ENCODE data around the gene NUCB2. TPM values are rescaled to one million over a fixed set of nuclear protein-coding genes. Genes with fewer than 3 reads are reported as not detected.

NUCB2 gene
- total RNA-seq, 2 donors from 2014 or later = 60.9 to 111 TPM

- H3K27ac ChIP-seq = no peak overlapping the region
- no peak overlapping the region for H3K4me3 ChIP-seq
- H3K9ac ChIP-seq (ENCODE audit: low read depth in 2 of 2, low read length in 2 of 2) = no peak overlapping the region
- H3K27me3 ChIP-seq = no peaks in the 10 kb centered on the region
- intact Hi-C loops (cut with DNase I) = no loop called here
- no peaks in the 10 kb centered on the region for H3K4me1 ChIP-seq
- no peak for DNase-seq
- no peak for TF ChIP-seq CTCF (IDR thresholded peaks at IDR 0.05)
- H3K9me3 ChIP-seq = no peaks in the 10 kb centered on the region
- no peaks in the 10 kb centered on the region for H3K36me3 ChIP-seq
These were observed 67.4 kb downstream of the NUCB2 start for GRCh38 chr11:17343907-17344306.

DNA sequence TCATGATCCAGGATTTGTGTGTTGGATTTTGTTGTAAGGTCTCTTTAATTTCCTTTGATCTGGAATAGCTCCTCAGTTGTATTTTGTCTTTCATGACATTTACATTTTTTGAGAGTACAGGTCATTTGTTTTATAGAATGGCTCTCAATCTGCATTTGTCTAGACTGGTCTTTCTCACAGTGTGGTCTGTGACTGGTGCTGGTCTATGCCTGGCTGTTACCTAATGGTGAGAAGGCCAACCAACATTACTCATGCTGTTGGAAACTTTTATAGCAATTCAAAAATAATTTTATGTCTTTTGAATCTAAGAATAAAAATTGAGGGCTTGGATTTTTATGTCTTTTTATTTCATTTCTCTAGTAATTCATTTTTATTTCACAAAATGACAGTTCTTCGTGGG, 71.1 kb downstream of the NUCB2 start:
- intact Hi-C loops (cut with DNase I) = no loop called here
- H3K27me3 ChIP-seq = no peaks in the 10 kb centered on the region
- no peak for TF ChIP-seq CTCF (IDR thresholded peaks at IDR 0.05)
- no peaks in the 10 kb centered on the region for H3K36me3 ChIP-seq
- no peak overlapping the region for H3K27ac ChIP-seq
- no peaks in the 10 kb centered on the region for H3K9me3 ChIP-seq
- H3K9ac ChIP-seq (ENCODE audit: low read depth in 2 of 2, low read length in 2 of 2) = no peak overlapping the region
- H3K4me3 ChIP-seq = no peak overlapping the region
- H3K4me1 ChIP-seq = no peaks in the 10 kb centered on the region
- no peak for DNase-seq

DNA sequence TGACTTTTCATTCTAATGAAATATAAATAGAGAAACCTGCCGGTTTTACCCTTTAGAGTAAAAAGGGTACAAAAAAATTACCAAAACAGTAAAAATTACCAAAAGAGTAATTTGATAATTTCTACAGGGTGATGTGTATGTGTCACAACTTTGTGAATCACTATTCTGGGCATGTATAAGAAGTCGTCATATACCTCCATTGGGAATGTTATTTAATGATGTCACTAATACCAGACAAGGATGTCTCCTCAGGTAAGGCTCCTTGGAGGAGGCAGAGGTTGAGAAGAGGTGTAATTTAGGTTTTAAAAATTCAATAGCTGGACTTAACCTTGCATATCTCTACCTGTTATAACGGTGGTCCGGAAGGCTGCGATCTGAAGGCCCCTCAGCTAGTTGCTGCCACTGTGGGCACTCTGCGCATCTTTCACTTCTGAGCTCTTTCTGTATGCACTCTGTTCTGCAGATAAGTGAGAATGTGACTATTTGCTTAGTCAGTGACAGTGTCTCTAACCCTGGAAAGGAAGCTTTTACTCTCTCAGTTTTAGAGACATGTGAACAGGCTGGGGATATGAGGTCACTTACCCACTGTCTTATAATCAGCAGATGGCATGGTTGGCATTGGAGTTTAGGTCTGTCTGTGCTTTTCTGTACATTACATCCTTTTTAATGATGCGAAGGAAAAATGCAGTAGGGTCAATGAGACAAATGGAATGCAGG, 74.1 kb downstream of the NUCB2 start:
- Histone ChIP-seq H3K9ac (ENCODE audit: low read depth in 2 of 2, low read length in 2 of 2) (no peak overlapping the region), H3K27me3 (no peaks in the 10 kb centered on the region), H3K9me3 (no peaks in the 10 kb centered on the region), H3K4me1 (no peaks in the 10 kb centered on the region), H3K36me3 (no peaks in the 10 kb centered on the region), H3K4me3 (no peak overlapping the region), H3K27ac (no peak overlapping the region)
- TF ChIP-seq CTCF (IDR thresholded peaks at IDR 0.05) = no peak
- DNase-seq = no peak
- intact Hi-C loops (cut with DNase I) = loop anchor here (5.0 kb wide), 1 partner anchor 73 kb away; the partner anchor contains the start of gene NUCB2

GRCh38 chr11:17351172-17351509, 74.6 kb downstream of the NUCB2 start:
- peak overlapping the region; percentile 44 to 52 for H3K9ac ChIP-seq (ENCODE audit: low read depth in 2 of 2, low read length in 2 of 2)
- no peaks in the 10 kb centered on the region for H3K27me3 ChIP-seq
- no peak overlapping the region for H3K27ac ChIP-seq
- TF ChIP-seq CTCF (IDR thresholded peaks at IDR 0.05) = no peak
- peak overlapping the region; percentile 54 for H3K4me3 ChIP-seq
- no peaks in the 10 kb centered on the region for H3K4me1 ChIP-seq
- intact Hi-C loops (cut with DNase I) = loop anchor here (5.0 kb wide), 1 partner anchor 74 kb away; the partner anchor contains the start of gene NUCB2
- H3K9me3 ChIP-seq = no peaks in the 10 kb centered on the region
- no peak for DNase-seq
- no peaks in the 10 kb centered on the region for H3K36me3 ChIP-seq

DNA sequence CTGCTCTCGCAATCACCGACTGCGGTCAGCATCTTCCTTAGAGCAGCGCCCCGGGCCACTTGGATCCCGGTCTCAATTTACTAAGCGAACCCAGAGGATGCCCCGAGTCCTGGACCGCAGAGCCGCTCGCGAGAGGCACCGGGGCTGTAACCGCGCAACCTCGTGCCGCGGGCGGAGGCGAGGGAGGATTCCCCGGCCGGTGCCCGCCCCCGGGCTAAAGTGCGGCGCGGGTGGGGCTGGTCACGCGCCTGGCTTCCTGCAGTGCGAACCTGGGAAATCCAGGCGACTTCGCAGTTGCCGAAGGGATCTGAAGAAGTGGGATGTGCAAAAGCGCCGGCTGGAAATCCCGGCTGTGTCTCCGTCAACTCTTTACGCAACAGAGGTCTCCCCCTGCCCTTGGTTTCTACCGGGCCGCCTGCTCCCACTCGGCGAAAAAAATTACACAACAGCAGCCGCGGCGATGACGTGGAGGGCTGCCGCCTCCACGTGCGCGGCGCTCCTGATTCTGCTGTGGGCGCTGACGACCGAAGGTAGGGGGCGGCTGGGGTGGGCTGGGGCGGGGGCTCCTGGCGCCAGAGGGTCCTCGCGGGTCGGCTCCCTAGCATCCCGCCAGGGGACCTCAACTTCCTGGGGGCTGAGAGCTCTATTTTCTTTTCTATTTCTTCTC, 75.1 kb downstream of the NUCB2 start, which contains the start of gene NCR3LG1:
Gene NCR3LG1, plus strand, starts transcription at position 291 of the 667 bp plus-strand sequence. Its CDS starts 170 bp downstream, at position 461.
- no peaks in the 10 kb centered on the region for H3K36me3 ChIP-seq
- TF ChIP-seq CTCF (IDR thresholded peaks at IDR 0.05) = no peak
- peak within 1 kb of the TSS; percentile 54 for H3K4me3 ChIP-seq
- no peaks in the 10 kb centered on the region for H3K27me3 ChIP-seq
- H3K9me3 ChIP-seq = no peaks in the 10 kb centered on the region
- H3K27ac ChIP-seq = peak within 1 kb of the TSS; percentile 78
- peak; percentile 85 for DNase-seq
- peak within 1 kb of the TSS; percentile 44 to 89 for H3K9ac ChIP-seq (ENCODE audit: low read depth in 2 of 2, low read length in 2 of 2)
- no peaks in the 10 kb centered on the region for H3K4me1 ChIP-seq
- intact Hi-C loops (cut with DNase I) = loop anchor here (5.0 kb wide), 1 partner anchor 74 kb away; the partner anchor contains the start of gene NUCB2

Measured in colonic mucosa (tissue), 4 donors.